NCI-H748 (cell line): ENCODE measurements around the gene DYNC1I2.
A peak's percentile ranks its signal among the peaks of the same experiment; 100 is the strongest.
"Not testable (repeated sequence)": the region's sequence is repeated elsewhere in the genome, so short reads cannot be mapped to it uniquely, and the experiment has no call there.

ENCODE experiments used
- DNase-seq: peaks from one replicate; lab custom pipeline; 2025; ENCODE audit not compliant: unreplicated experiment; lab: John Stamatoyannopoulos, UW

DYNC1I2 gene

DNA sequence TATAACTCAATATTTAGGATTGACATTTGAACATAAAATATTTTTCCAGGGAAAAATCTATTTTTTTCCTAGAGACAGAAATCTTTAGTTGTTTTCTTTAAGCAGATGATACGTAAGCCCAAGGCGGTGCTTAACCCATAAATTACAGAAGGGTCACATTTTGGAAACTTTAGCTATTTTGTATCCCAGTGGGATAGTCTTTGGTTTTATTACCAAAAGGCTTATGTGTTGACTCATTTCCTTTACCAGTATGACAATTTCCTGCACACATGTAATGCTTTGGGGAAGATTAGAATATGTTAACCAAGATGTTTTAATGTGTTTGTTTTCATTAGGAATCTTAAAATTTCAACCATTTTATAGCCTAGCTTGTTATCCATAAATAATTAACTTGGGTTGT is 24.8 kb downstream of the DYNC1I2 start:
- DNase-seq, result no peak

DNA sequence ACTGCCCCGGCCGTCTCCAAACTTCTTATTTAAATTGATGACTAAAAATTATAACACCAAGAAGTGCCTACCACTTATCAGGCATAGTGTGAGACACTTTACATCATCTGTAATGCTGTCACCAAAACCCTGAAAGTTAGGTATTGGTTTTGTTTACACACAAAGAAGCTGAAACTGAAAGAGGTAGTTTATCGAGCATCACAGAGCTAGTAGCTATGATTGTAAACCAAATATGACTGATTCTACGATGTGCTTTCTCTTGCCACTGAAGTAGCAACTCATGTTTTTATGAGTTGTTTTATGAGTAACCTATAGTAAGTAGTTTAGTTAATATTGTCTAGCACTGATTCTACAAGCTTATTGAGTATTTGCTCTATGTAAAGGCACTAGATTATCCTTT is 31.5 kb downstream of the DYNC1I2 start:
- no peak for DNase-seq

DNA sequence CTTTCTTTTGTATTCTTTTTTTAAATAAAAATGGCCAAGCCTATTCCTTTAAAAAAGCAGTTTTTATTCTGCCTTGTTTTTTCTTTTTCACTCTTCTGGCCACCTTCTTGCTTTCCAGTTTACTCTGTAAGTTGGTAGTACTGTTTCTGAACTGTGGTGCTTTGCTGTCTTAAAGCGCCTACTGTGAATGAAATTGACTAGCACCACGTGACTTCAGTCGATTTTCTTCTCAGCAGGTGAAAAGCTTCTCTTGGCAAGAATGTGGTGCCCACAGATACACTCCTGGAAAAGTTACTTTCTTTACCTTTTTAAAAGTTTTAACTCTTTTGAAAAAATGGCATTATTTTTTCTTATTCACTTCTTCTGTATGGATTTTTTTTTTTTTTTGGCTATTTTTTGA is 32.4 kb downstream of the DYNC1I2 start:
- no peak for DNase-seq

DNA sequence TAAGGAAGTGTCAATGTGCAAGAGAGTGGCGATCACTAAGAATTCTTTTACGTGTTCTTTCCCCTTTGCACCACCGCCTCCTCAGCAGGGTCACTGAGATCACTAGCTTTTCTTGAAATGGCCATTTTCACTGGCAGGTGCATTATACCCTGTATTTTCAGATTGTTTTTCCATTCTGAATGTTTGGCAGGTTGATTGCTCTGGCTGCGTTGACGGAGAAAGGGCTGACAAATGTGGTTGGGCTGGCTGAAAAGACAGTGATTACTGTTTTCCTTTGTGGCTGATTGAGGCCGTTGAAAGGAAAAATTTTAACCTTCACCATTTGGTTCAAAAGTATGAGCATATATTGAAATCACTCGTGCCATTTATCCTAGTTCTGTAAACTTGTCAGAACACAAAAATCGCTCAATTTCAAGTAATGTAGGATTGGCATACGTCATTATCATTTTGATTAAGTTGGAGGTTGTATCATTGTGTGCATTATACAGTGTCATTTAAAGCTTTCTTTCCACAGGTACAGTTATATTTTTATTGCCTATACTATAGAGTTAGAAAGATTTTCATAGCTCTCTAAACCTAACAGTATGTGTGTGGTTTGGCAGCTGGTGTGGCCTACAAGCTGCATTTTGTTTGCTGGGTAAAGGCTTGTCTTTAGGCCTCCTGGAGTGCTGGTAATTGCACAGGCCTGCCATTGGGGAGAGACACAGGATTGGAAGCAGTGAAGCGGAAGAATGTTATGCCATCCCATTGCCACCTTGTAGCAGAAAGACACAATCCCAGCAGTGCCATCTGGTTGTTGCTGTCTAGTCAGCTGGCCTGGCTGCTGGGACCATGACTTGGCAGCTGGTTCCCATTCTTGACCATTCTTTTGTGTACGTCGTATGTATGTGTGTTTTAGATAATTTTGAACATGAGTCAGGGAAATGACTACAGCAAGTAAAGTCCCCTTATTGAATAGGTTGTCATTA is 36.7 kb downstream of the DYNC1I2 start:
- DNase-seq, result peak; percentile 98

DNA sequence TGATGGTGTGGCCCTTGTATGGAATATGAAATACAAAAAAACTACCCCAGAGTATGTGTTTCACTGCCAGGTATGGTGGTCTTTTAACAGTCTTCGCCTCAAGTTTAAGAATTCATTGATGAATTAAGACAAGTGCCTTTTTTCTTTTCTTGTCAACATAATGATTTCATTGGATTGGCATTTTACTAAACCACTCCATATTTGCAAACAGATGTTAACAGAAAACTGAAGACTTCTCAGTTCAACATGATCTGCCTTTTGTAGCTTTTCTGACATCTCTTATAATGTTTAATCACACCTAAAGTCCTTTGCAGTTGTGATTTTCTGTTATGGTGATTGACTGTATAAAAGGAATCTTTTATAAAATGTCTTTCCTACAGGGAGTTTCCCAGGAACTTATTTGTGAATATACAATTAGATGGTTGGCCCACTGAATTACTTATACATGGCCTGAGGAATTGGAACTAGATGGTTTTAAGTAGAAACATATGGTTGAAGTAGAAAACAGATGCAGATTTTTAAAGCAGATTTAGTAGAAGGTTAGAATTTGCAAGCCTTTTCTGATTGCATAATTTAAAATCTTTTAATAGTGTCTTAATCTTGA is 39.7 kb downstream of the DYNC1I2 start:
- no peak for DNase-seq

DNA sequence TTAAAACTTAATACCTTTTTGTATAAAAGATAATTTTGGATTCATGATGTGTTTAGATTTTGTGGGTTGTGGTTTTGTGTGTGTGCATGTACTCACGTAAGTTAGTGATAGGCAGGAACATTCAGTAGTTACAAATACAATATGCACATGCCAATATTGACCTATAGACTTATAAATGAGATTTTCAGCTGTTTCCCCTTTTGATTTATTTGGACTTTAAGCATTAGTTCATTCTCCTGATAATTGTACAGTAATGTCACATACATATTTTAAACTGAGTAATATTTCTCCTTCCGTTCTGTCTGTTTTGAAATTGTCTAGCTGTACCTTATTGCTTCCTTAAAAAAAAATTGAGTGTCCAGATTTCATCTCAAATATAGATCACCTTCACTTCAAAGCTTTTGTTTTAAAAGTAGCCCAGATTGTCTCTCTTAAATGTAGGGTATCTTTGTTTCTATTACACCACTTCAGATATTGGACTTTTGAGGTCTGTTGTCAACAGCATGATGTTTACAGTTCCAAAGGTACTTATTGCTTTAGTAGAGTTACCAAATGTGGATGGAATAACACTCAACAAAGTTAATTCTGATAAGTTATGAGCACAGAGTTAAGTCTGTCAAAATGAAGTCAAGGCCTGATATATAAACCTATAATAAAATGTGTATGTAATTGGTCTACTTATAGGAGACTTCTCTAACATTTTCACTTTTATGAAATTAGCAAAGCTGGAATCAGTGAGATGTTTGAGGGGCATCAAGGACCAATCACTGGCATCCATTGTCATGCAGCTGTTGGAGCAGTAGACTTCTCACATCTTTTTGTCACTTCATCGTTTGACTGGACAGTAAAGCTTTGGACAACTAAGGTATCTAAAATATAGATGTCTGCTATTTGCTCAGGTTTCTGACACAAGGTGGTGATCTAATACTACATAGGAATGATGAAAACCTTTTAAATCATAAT is 42.0 kb downstream of the DYNC1I2 start:
- no peak for DNase-seq

DNA sequence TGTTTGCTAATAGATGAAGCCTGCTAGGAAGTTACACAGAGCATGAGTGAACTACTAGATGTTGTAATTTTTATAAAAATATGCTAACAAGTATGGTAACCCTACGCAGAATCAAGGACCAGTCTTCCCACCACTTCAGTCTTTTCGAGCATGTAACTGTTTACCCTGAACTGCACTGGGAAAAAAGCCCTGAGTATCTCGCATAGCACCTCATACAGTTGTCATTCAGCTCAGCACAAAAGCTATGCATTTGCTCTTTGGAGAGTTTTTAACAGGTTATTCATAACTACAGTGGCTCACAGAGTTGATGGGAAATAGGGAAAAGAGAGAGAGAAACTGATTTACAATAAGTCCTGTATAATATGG is 42.7 kb downstream of the DYNC1I2 start:
- no peak for DNase-seq

DNA sequence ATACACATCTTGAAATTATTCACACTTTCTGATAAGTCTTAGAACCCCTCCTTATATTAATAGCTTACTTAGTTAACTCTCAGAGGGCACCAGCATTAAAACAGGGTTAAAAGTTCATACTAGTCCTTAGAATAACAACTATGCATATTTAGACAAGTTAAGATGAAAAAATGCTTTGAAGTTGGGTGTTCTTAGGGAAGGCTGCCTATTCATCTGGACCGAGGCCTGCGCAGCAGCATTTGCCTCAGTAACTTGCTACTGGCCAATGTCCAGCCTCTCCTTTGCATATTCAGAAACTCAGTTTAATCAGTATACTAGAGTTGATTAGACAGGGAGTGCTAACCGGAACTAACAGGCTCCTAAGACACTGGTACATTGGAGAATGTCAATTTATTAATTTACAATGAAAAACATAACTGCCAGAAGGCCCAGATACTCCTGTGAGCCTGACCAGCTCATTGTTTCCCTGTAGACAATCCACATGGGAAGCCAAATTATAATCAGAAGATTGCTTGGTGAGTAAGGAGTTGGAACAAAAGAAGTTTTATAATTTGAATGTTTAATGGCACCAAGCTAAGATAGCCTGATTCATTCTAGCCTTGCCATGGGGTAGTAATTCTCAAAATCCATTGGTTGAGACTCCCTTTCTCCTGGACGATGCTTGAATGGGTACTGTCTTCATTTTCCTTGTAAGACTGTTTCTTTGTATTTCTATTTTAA is 48.9 kb downstream of the DYNC1I2 start:
- no peak for DNase-seq

DNA sequence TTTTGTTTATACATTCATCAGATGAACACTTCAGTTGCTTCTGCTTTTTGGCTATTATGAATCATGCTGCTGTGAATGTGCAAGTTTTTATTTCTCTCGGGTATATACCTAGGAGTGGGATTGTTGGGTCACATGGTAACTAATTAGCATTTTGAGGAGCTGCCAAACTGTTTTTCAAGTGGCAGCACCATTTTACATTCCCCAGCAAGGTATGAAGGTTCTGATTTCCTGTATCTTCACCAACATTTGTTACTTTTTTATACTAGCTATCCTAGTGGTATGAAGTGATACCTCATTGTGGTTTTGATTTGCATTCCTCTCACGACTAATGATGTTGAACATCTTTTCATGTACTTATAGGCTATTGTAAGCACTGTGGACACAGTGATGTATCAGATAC is 53.9 kb downstream of the DYNC1I2 start:
- DNase-seq, result no peak

DNA sequence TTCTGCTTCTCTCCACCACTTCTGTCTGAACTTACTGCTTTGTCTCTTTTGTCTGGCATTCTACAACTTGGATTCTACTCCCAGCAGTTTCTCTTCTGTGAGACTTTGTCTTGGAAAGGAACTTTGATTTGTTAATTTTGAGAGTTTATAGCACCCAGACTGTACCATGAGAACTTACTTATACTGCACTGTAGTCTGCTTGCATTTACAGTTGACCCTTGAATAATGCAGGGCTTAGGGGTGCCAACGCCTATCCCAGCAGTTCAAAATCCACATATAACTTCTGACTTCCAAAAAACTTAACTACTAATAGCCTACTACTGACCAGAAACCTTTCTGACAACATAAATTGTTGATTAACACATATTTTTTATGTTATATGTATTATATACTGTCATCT is 55.5 kb downstream of the DYNC1I2 start:
- no peak for DNase-seq

DNA sequence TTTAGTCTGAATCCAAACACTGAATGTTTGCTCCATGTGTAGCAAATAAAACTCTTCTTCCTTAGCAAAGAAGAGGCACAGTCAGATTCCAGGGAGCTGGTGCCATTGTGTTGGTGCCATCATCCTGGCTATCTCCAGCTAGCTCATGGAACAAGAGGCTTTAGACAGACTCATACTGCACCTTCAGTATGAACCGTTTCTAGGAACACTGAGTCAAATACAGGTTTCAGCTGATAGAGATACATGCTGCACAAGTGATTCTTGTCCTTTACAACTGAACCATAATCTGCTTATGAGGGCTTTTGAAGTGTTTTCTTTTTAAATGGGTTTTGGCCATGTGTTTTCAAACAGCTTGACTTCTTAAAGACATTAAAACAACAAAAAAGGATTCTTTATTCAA is 57.9 kb downstream of the DYNC1I2 start:
- DNase-seq, result peak; percentile 4

DNA sequence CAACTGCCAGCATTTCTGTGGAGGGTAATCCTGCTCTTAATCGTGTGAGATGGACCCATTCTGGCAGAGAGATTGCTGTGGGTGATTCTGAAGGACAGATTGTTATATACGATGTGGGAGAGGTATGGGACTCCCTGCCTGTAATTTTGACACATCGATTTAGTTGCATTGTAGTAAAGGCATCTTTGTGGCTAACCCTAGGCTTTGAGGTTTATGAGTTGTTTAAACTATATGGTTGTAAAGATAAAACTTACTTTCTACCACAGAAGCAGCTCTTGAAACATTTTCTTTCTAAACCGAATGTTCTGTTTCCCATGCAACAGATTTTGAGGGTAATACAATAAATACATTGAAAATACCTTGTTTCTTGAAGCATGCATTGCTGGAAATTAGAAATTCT is 58.5 kb downstream of the DYNC1I2 start:
- no peak for DNase-seq

DNA sequence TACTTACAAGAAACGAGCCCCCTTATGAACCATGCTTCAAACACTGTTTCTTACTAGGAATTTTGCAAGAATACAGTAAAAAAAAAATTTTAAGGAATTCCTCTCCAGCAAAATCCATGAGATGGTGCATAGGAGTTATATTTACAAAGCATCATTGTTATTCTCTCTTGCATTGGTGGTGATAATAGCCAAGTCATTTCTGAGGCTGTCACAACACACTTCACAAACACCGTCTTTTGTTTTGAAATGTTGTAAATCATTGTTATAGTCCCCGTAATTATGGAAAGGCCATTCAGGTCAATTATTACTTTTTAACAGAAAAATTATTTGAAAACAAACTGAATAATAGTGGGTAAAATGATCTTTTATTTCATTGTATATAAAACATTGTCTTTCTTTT is 60.1 kb downstream of the DYNC1I2 start:
- peak; percentile 61 for DNase-seq

DNA sequence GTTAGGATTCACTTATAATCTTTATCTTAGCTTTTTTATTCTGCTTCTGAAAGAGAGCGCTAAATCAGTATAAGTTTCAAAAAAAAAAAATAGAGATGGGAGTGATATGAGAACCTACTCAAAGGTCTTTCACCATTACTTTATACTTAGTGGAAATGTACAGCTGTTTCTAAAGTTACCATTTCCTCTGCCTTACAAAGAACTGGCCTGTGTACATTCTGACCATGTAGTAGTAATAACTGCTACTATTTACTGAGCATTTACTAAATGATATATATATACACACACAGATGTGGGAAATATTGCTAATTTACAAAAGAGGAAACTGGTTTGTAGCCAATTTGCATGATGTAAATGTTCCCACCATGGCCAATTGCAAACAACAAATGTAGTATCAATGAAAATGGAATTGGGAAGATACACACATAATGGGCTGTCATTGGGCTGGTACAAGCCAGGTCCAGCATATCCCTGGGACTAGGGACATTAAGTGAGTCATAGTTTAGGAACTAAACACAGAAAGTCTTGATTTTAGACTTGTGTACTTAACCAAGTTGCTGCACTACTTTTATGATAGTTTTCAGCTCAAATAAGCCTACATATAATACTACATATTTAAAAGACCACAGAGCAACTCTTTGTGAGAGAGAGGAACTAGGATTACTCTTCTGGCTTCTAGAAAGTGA is 67.1 kb downstream of the DYNC1I2 start:
- DNase-seq, result no peak

DNA sequence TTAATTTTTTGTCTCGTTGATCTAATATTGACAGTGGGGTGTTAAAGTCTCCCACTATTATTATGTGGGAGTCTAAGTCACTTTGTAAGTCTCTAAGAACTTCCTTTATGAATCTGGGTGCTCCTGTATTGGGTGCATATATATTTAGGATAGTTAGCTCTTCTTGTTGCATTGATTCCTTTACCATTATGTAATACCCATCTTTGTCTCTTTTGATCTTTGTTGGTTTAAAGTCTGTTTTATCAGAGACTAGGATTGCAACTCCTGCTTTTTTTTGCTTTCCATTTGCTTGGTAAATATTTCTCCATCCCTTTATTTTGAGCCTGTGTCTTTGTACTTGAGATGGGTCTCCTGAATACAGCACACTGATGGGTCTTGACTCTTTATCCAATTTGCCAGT is 71.5 kb downstream of the DYNC1I2 start:
- DNase-seq, result not testable (repeated sequence)

DNA sequence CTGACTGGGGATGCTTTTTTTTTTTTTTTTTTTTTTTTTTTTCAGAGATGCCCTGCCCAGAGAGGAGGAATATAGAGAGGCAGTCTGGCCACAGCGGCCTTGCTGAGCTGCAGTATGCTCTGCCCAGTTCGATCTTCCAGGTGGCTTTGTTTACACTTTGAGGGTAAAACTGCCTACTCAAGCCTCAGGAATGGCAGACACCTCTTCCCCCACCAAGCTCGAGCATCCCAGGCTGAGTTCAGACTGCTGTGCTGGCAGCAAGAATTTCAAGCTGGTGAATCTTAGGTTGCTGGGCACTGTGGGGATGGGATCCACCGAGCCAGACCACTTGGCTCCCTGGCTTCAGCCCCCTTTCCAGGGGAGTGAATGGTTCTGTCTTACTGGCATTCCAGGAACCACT is 73.9 kb downstream of the DYNC1I2 start:
- not testable (repeated sequence) for DNase-seq

DNA sequence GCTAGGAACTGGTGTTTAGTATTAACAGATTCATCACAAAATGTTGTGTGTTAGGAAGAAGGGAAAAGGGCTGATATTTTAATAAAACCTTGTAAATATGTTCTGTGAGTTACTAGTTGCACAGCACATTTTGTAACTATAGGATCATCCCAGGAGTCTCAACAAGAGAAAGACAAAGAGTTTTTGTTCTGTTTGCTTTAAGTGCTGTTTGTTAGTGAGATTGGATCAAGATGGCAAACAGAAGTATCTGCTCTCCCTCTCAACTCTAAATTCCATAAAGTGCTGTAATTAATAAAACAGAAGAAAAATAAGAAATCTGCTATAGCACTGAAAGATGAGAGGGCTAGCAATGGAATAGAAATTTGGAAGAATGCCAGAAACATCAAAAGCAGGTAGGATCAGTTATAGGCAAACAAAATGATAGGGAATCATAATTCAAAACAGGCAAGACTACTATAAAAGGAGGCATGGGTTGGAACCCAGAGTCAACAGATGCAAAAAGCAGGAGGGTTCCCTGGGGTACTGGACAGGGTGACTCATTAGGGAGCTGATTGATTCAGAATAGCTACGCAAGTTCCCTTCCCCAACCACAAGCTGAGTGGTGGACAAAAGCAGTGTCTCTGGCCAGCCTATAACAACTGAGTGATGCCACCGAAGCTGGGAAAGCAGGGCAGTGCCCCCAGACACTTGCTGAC is 75.8 kb downstream of the DYNC1I2 start:
- DNase-seq, result peak; percentile 49

DNA sequence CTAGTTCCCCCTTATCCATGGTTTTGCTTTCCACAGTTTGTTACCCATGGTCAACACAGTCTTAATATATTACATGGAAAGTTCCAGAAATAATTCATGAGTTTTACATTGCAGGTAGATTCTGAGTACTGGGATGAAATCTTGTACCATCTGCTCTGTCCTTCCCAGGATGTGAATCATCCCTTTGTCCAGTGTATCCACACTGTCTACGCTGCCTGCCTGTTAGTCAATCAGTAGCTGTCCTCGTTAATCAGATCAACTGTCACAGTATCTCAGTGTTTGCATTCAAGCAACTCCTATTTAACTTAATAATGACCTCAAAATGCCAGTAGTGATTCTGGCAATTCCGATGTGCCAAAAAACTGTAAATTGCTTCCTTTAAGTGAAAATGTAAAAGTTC is 76.3 kb downstream of the DYNC1I2 start:
- no peak for DNase-seq

DNA sequence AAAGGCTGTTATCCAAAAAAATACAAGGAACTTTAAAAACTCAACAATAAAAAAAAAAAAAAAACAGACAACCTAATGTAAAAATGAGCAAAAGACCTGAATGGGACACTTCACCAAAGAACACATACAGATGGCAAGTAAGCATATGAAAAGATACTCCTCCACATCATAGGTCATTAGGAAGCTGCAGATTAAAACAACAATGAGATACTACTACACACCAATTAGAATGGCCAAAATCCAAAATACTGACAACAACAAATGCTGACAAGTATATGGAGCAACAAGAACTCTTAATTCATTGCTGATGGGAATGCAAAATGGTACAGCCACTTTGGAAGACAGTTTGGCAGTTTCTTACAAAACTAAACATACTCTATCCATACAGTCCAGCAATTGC is 84.2 kb downstream of the DYNC1I2 start:
- no peak for DNase-seq

DNA sequence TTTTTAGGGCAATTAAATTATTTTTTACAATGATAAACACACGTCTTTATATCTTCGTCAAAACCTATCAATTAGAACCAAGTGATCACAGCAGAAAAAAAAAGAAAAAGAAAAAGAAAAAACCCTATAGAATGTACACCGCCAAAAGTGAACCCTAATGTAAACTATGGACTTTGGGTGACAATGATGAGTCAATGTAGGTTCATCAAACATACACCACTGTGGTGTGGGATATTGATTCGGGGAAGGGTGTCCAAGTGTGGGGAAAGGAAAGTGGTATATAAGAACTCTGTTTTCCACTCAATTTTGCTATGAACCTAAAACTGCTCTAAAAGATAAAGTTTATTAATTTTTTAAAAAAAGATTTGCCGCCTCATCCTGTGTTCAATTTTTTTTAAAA is 85.1 kb downstream of the DYNC1I2 start:
- no peak for DNase-seq
